IPS-18a (cell line): ENCODE measurements around the gene SMAD6.
A peak's percentile ranks its signal among the peaks of the same experiment; 100 is the strongest.

Source experiments
- H3K27ac ChIP-seq: one replicate; pipeline ENCODE4 v1.5.1; 2013; ENCODE audit warnings: low read length
- H3K27me3 ChIP-seq: one replicate; pipeline ENCODE4 v1.6.1; 2013; ENCODE audit warnings: mild to moderate bottlenecking, low read length; ENCODE audit not compliant: control insufficient read depth, insufficient read depth
- H3K36me3 ChIP-seq: one replicate; pipeline ENCODE4 v1.6.1; 2013; ENCODE audit warnings: low read depth, low read length; ENCODE audit not compliant: control insufficient read depth
- H3K4me1 ChIP-seq: one replicate; pipeline ENCODE4 v1.6.1; 2013; ENCODE audit warnings: low read depth, low read length; ENCODE audit not compliant: control insufficient read depth
- H3K4me3 ChIP-seq: one replicate; pipeline ENCODE4 v1.5.1; 2013; ENCODE audit warnings: low read length
- H3K9ac ChIP-seq: one replicate; pipeline ENCODE4 v1.6.1; 2013; ENCODE audit warnings: mild to moderate bottlenecking, low read length, moderate library complexity
- H3K9me3 ChIP-seq: one replicate; pipeline ENCODE4 v1.6.1; 2013; ENCODE audit warnings: low read depth, low read length; ENCODE audit not compliant: control insufficient read depth

The SMAD6 gene

DNA sequence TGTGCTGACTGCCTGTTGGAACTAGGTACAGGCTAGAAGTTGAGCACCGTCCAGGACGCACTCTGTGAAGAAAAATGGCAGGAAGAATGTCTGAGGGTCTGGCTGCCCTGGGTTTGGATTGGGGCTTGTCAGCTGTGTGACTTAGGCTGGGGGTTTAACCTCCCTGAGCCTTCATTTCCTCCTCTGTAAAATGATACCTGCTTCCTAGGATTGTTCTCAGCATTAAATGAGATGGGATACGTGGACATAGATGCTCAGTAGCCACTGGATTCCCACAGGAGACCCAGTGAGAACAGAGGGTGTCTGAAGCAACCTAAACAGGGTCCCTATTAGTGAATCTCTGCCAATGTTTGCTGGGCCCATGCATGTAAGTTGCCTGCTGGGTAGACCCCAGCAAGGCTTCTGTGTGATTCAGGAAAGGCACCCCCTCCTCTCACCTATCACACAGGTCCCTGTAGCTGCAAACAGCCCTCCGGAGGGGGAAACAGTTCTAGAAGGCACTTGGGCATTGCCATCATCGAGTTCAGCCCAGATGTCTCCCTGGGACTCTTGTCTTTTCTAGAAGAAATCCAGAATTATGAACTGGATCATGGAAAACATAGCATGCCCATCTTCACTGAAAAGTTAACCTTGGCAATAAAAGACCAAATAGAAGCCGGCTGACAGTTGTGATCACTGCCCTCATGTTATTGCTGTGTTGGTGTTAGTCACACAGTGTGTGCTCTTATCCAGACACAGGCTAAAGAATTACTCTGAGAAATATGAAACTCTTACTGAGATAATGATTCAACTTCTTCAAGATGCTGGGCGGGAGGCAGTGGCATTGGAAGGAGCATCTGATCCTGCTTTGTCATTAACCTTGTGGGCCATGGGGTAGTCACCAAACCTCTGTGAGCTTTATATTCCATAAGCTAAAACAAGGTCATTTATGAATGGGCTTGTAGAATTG lies 64.5 kb downstream of the SMAD6 start:
- H3K4me3 ChIP-seq, result no peak overlapping the region
- peaks cover 20% of the 10 kb centered on the region for H3K4me1 ChIP-seq
- H3K9me3 ChIP-seq, result no peaks in the 10 kb centered on the region
- H3K27ac ChIP-seq, result no peak overlapping the region
- no peak overlapping the region for H3K9ac ChIP-seq
- H3K36me3 ChIP-seq, result no peaks in the 10 kb centered on the region
- H3K27me3 ChIP-seq, result no peaks in the 10 kb centered on the region

DNA sequence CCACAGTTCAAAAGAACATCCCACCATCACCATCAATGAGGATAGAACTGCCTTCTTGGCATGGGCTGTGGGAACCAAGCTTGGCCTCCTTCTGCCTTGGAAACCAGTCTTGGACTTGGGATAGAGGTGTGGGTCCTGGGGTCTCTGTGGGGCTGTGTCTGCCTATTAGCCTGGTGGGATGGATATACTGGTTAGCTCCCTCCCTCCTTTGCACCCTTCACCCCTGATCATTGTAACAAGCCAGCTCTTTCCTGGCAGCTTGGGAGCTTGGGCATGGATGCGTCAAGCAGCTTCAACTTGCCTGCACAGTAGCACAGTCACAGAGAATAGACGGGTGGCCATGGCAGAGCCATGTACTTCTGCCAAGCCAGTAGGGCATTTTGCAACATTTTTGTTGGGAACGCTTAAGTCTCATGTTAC lies 65.2 kb downstream of the SMAD6 start:
- Histone ChIP-seq H3K36me3 (no peaks in the 10 kb centered on the region), H3K9me3 (no peaks in the 10 kb centered on the region), H3K4me3 (no peak overlapping the region), H3K27me3 (no peaks in the 10 kb centered on the region), H3K9ac (no peak overlapping the region), H3K27ac (no peak overlapping the region), H3K4me1 (peaks cover 23% of the 10 kb centered on the region)

DNA sequence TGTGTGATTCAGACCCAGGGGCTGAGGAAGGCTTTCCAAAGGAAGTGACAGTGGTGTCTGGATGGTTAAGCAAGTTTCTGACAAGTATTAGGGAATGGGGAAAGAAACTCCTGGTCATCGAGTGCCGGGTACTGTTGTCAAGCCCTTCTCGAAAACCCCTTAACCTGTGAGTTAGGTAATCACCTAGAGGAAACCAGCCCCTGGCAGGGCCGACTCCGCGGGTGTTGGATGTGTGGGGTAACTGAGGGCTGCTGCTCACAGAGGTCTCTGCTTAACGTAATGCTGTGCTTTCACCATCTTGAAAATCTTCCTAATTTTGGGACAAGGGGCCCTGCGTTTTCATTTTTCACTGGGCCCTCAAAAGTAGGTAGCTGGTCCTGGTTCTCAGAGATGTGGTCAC lies 67.0 kb downstream of the SMAD6 start:
- no peaks in the 10 kb centered on the region for H3K27me3 ChIP-seq
- H3K9me3 ChIP-seq, result no peaks in the 10 kb centered on the region
- no peaks in the 10 kb centered on the region for H3K36me3 ChIP-seq
- H3K4me3 ChIP-seq, result no peak overlapping the region
- H3K27ac ChIP-seq, result no peak overlapping the region
- no peak overlapping the region for H3K9ac ChIP-seq
- H3K4me1 ChIP-seq, result peaks cover 32% of the 10 kb centered on the region

DNA sequence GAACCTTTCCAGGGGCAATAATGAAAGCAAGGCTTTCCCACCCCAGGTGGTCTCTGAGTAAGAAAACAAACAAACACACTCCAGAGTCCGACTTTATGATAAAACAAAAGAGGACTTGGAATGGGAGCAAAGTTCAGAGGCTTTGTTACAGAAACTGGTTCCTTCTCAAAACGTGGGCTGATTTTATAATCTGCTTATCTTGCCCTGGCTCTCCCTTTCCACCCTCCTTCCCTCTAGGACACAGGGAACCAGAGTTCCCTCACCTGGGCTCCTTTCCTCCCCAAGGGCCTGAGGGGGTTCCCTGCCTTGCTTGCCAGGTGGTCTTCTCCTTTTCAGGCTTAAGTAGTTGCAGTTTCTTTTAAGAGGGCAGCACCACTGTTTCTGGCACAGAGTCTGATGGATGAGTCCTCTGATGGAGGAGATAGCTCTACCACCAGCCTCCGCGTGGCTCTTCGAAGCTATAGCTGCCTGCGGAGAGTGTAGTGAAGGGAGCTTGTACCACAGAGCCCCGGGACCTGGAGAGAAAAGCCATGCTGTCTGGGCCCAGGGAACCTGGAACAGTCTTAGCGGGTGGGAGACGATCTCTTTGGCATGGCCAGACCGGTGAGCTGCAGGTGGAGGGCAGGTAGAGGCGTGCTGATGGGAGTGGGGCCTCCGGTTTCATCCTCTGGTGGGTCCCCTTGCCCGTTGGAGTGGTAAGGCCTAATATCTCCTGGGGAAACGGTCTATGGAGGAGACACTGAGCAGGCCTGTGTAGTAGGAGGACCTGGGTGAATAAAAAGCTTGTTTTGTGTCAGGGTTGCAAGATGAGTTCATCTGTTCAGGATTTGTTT lies 68.7 kb downstream of the SMAD6 start:
- no peaks in the 10 kb centered on the region for H3K36me3 ChIP-seq
- peak overlapping the region; percentile 70 for H3K27ac ChIP-seq
- no peaks in the 10 kb centered on the region for H3K9me3 ChIP-seq
- H3K9ac ChIP-seq, result peak overlapping the region; percentile 19
- H3K4me1 ChIP-seq, result peaks cover 34% of the 10 kb centered on the region
- no peaks in the 10 kb centered on the region for H3K27me3 ChIP-seq
- peak overlapping the region; percentile 3 for H3K4me3 ChIP-seq

DNA sequence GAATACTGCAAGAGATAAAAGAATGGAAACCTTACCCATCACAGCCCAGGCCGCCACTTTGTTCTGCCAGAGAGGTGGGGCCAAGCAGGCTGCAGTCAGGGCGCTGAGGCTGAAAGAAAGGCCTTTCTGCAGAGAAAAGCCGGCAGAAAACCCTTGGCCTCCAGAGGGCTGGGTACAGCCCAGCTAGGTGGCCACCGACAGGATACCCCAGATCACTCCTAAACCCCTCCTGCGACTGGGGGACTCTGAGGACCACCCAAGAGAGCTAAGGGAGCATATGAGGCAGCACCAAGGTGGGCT lies 69.3 kb downstream of the SMAD6 start:
- no peaks in the 10 kb centered on the region for H3K9me3 ChIP-seq
- H3K27me3 ChIP-seq, result no peaks in the 10 kb centered on the region
- no peak overlapping the region for H3K9ac ChIP-seq
- no peaks in the 10 kb centered on the region for H3K36me3 ChIP-seq
- H3K4me1 ChIP-seq, result peaks cover 30% of the 10 kb centered on the region
- no peak overlapping the region for H3K4me3 ChIP-seq
- no peak overlapping the region for H3K27ac ChIP-seq

- no peaks in the 10 kb centered on the region for H3K9me3 ChIP-seq
- H3K4me1 ChIP-seq, result peaks cover 30% of the 10 kb centered on the region
- H3K27ac ChIP-seq, result no peak overlapping the region
- H3K36me3 ChIP-seq, result no peaks in the 10 kb centered on the region
- no peaks in the 10 kb centered on the region for H3K27me3 ChIP-seq
- no peak overlapping the region for H3K4me3 ChIP-seq
- H3K9ac ChIP-seq, result no peak overlapping the region
Measured at GRCh38 chr15:66772604-66773128, 70.6 kb downstream of the SMAD6 start.

- Histone ChIP-seq H3K9me3 (no peaks in the 10 kb centered on the region), H3K36me3 (no peaks in the 10 kb centered on the region), H3K4me1 (peaks cover 30% of the 10 kb centered on the region), H3K9ac (peak overlapping the region; percentile 55), H3K27me3 (no peaks in the 10 kb centered on the region), H3K27ac (no peak overlapping the region), H3K4me3 (no peak overlapping the region)
Measured at GRCh38 chr15:66773129-66773873, 71.3 kb downstream of the SMAD6 start.

GRCh38 chr15:66774001-66774814 lies 72.2 kb downstream of the SMAD6 start:
- peak overlapping the region; percentile 16 for H3K4me3 ChIP-seq
- H3K4me1 ChIP-seq, result peaks cover 30% of the 10 kb centered on the region
- H3K9me3 ChIP-seq, result no peaks in the 10 kb centered on the region
- no peaks in the 10 kb centered on the region for H3K36me3 ChIP-seq
- H3K9ac ChIP-seq, result peak overlapping the region; percentile 55
- H3K27ac ChIP-seq, result peak overlapping the region; percentile 82
- no peaks in the 10 kb centered on the region for H3K27me3 ChIP-seq

DNA sequence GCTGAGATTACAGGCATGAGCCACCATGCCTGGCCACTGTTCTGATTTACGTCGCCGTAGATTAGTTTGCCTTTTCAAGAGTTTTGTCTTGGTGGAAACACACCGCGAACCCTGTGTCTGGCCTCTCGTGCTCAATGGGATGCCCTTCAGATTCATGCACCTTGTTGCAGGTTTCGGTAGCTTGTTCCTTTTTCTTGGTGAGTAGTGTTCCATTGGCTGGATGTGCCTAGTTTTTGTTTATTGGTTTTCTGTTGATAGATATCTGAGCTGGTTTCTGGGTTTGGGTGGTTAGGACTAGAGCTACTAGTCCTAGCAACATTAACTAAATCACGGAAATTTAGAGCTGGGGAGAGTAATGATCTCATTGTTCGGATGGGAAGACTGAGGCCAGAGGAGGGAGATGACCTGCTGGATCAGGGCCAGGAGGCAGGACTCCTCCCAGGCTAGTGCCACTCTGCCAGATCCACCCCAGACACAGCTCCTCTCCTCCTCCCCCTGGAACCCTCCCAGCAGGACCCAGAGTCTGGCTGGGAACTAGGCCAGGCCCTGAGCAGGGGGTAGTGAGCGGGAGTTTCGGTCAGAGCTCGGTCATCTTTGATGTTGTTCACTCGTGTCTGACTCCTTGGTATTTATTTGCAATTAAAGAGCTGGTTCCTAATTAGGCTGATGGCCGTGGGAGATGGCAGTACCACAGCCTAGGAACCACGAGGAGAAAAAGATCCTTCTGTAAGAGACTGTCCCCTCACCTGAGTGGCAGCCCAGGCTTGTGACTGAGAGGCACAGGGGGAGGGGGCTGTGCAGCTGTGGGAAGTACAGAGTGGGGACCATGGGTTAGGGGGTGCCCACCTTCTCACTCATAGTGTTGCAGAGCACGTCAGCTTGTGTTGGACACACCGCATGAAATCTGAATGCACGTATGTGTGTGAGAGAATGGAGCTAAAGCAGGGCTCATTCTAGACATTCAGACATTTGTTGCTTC lies 73.4 kb downstream of the SMAD6 start:
- Histone ChIP-seq H3K4me1 (peaks cover 26% of the 10 kb centered on the region), H3K9ac (no peak overlapping the region), H3K36me3 (no peaks in the 10 kb centered on the region), H3K9me3 (no peaks in the 10 kb centered on the region), H3K4me3 (no peak overlapping the region), H3K27ac (no peak overlapping the region), H3K27me3 (no peaks in the 10 kb centered on the region)

DNA sequence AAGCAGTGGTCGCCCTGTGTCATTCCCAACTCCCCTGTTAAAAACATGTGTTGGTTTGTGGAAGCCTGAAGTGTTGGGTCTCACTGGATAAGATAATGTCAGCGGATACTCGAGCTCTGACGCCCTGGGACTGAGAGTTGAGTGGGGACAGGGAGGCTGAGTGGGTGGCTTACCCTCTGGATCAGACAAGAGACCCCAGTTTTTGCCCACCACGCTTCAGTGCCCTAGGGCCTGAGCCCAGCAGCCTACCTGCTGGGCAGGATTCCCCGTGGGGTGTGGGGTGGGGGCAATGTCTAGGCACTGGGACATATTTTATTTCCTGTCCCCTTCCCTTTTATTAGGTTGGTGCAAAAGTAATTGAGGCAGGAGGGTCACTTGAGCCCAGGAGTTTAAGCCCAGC lies 75.0 kb downstream of the SMAD6 start:
- Histone ChIP-seq H3K36me3 (no peaks in the 10 kb centered on the region), H3K9ac (no peak overlapping the region), H3K4me3 (no peak overlapping the region), H3K4me1 (peaks cover 11% of the 10 kb centered on the region), H3K27ac (no peak overlapping the region), H3K27me3 (no peaks in the 10 kb centered on the region), H3K9me3 (no peaks in the 10 kb centered on the region)
